Natural killer cell treated with Interleukin-12 subunit alpha and Interleukin-12 subunit beta and Interleukin-15 and Interleukin-18, amount 100 ng/mL, for 72 hours (primary cell): ENCODE results near the gene RFTN1. TPM values are rescaled to one million over a fixed set of nuclear protein-coding genes. Genes with fewer than 3 reads are reported as not detected.
A peak's percentile ranks its signal among the peaks of the same experiment; 100 is the strongest.

ENCODE experiments used
- ATAC-seq, 2 donors: fragments of 150-1000 bp; cut with Tn5 transposase in 1 of 2; sonication (Bioruptor Pico), chemical (Tn5 transposase) in 1 of 2; 2 replicates each; pipeline ENCODE4 v1.10.0; 2021
- DNase-seq: peaks from one replicate; pipeline ENCODE4 v3.0.0; 2022; ENCODE audit warnings: low spot score
- H3K27ac Mint-ChIP-seq, 2 donors: 1 replicate in 1 of 2; 2 replicates in 1 of 2; pipeline ENCODE4 v1.8.0; 2022; ENCODE audit warnings: mixed read lengths in 2 of 2, mild to moderate bottlenecking in 1 of 2, moderate library complexity in 1 of 2
- H3K27me3 Mint-ChIP-seq, 2 donors: 1 replicate in 1 of 2; 2 replicates in 1 of 2; pipeline ENCODE4 v1.8.0; 2022; ENCODE audit warnings: mixed read lengths in 2 of 2
- H3K36me3 Mint-ChIP-seq: one replicate; pipeline ENCODE4 v1.8.0; 2022; ENCODE audit warnings: mixed read lengths
- H3K4me1 Mint-ChIP-seq, 2 donors: 1 replicate in 1 of 2; 2 replicates in 1 of 2; pipeline ENCODE4 v1.8.0; 2022; ENCODE audit warnings: low read depth in 2 of 2, mixed read lengths in 2 of 2, mild to moderate bottlenecking in 1 of 2
- H3K4me3 Mint-ChIP-seq: one replicate; pipeline ENCODE4 v1.8.0; 2022; ENCODE audit warnings: mixed read lengths
- H3K9me3 Mint-ChIP-seq: 2 replicates; pipeline ENCODE4 v1.8.0; 2022; ENCODE audit warnings: mixed read lengths
- total RNA-seq, 2 donors: library from RNA; stranded (reverse); gene quantifications; one replicate each; pipeline ENCODE4 v1.2.3, GENCODE V29; 2022

Gene RFTN1
- total RNA-seq, 2 donors from 2014 or later = 194 to 201 TPM

DNA sequence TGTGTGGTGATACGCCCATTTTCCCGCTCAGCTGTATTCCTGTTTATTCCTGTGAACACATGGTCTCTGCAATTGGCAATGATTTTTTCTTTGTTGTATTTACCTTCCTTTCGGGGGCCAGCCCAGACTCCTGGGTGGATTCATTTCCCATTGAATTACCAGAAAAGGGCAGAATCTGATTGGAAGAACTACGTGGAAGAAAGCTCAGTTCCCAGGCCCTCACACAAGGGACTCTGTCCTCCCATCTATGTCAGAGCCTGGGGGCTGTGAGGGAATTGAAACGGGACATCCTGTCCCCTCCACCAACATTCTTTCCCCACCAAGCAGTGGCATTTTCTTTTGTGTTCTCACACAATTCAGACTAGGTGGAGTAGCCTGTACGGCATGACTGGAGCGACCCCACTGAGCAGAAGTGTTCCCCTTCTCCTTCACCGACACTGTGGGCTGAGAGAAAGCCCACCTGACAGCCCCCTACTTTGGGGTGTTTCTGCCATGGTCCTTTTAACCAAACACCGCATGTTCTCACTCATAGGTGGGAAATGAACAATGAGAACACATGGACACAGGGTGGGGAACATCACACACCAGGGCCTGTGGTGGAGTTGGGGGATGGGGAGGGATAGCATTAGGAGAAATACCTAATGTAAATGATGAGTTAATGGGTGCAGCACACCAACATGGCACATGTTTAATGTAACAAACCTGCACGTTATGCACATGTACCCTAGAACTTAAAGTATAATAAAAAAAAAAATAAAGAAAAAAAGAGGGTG lies 32.1 kb upstream of the RFTN1 start:
- Mint-ChIP-seq H3K27ac (peak overlapping the region; percentile 72 to 86), H3K4me3 (peak overlapping the region; percentile 64), H3K9me3 (no peaks in the 10 kb centered on the region), H3K27me3 (no peaks in the 10 kb centered on the region), H3K36me3 (peaks cover 4% of the 10 kb centered on the region), H3K4me1 (peaks cover 68 to 81% of the 10 kb centered on the region in 2 donors)
- ATAC-seq (peak; percentile 37 to 44), DNase-seq (no peak)

DNA sequence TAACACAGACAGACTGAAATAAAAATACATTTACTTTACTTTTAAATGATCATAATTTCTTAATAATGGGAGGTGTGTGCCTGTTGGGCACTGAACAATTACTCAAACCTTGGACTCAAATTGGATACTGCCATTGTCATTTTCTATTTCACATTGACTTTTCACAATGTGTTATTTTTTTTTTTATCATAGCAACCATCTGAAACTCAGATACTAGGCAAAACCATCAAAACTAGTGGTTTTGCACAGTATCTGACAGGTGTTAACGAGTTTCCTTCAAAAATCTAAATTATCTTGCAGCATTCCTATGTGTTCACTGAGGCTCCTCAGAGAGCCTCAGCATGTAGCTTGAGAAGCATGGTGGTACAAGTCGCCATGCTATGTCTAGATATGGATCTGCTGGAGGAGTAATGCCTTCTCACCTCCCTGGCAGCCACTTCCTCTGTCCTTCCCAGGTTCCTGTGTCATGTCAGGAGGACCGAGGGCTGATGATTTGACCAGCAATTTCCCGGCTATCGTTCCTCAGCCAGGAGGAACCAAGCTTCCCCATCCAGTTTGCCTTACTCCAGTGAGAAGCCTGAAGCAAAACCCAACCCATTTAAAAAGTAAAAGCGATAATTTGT lies 29.9 kb upstream of the RFTN1 start:
- peaks cover 4% of the 10 kb centered on the region for H3K36me3 Mint-ChIP-seq
- DNase-seq = no peak
- H3K9me3 Mint-ChIP-seq = no peaks in the 10 kb centered on the region
- ATAC-seq = no peak
- H3K27me3 Mint-ChIP-seq = no peaks in the 10 kb centered on the region
- peaks cover 64 to 77% of the 10 kb centered on the region in 2 donors for H3K4me1 Mint-ChIP-seq
- no peak overlapping the region for H3K27ac Mint-ChIP-seq
- peak overlapping the region; percentile 16 for H3K4me3 Mint-ChIP-seq

DNA sequence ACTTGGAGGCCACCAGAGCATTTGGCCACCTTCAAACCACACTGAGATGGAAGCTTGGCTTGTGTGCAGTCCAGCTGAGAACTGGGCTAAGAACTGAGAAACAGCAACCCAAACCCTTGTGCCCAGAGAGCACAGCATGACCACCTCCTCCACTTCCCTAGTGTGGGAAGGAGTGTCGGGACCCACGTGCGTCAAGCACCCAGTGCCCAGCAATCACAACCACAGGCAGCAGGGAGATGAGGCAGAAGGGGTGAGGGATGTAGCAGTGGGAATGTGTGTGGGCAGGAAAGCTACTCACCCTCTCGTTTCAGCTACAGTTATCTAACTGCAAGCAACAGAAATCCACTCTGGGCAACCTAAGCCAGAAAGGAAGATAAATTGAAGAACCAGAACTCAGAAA lies 25.0 kb upstream of the RFTN1 start:
- Mint-ChIP-seq H3K4me3 (peak overlapping the region; percentile 23), H3K9me3 (no peaks in the 10 kb centered on the region), H3K27me3 (peaks cover 0 to 6% of the 10 kb centered on the region in 2 donors), H3K27ac (peak overlapping the region in 1 of 2 donors; percentile 18), H3K36me3 (no peaks in the 10 kb centered on the region), H3K4me1 (peaks cover 29 to 35% of the 10 kb centered on the region in 2 donors)
- ATAC-seq = no peak
- DNase-seq = no peak

DNA sequence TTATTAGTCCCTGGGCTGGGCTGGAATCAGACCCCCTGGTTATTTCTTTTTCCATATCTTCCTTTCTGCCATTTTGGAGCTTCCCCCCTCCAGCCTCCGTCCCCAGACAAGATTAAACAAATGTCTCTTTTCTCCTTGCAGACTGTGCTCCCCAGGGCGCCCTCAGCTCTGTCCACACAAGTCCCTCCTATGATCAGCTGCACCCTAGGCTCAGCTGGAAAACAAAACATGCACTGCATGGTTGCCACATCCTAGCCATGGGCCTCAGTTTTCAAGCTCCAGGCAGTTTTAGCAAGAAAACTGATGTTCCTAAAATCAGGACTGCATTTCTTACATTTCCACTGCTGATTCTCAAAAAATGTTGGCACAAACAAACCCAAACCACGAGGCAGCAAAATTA lies 23.5 kb upstream of the RFTN1 start:
- H3K27me3 Mint-ChIP-seq = peaks cover 0 to 6% of the 10 kb centered on the region in 2 donors
- H3K9me3 Mint-ChIP-seq = no peaks in the 10 kb centered on the region
- no peak for ATAC-seq
- DNase-seq = no peak
- no peak overlapping the region for H3K4me3 Mint-ChIP-seq
- peaks cover 22 to 24% of the 10 kb centered on the region in 2 donors for H3K4me1 Mint-ChIP-seq
- no peak overlapping the region for H3K27ac Mint-ChIP-seq
- no peaks in the 10 kb centered on the region for H3K36me3 Mint-ChIP-seq

DNA sequence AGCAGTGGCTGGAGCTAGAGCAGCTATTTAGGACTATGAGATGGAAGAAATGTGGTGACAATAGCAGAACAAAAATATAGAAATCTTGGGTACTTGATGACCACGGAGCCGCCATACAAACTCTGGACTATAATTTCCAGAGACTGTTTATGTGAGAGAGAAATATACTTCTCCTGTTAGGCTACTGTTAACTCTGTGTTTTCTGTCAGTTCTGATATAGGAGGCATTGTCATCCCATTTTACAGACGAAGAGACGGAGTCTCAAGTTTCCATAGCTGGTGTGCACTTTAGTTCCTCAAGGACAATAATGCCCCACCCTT lies 22.8 kb upstream of the RFTN1 start:
- peaks cover 24 to 25% of the 10 kb centered on the region in 2 donors for H3K4me1 Mint-ChIP-seq
- DNase-seq = no peak
- peaks cover 0 to 9% of the 10 kb centered on the region in 2 donors for H3K27me3 Mint-ChIP-seq
- ATAC-seq = no peak
- H3K9me3 Mint-ChIP-seq = no peaks in the 10 kb centered on the region
- H3K27ac Mint-ChIP-seq = peak overlapping the region in 1 of 2 donors; percentile 56
- H3K4me3 Mint-ChIP-seq = no peak overlapping the region
- no peaks in the 10 kb centered on the region for H3K36me3 Mint-ChIP-seq

DNA sequence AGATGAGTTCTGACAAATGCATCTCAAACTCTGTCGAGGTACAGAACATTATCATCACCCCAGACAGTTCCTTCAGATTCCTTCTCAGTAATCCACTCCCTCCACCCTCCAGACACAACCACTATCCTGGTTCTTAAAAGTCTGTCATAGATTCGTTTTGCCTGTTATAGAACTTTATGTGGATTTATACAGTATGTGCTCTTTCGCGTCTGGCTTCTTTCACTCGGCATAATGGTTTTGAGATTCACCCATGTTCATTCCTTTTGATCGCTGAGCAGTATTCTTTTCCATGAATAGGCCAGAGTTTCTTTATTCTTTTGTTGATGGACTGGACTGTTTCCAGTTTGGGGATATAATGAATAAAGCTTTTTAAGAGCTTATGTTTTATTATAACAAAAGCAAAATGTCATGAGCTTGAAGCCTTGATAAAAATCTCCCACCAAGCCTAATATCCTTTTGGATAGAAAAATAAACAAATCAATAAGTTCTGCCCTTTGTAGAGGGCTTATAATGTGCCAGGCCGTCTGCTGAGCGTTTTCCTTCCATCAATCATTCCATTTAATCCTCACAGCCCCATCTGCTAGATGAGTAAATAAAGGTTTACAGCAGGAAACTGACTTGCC lies 21.3 kb upstream of the RFTN1 start:
- Mint-ChIP-seq H3K27me3 (peaks cover 0 to 12% of the 10 kb centered on the region in 2 donors), H3K27ac (no peak overlapping the region), H3K9me3 (no peaks in the 10 kb centered on the region), H3K4me3 (no peak overlapping the region), H3K4me1 (peaks cover 10 to 21% of the 10 kb centered on the region in 2 donors), H3K36me3 (no peaks in the 10 kb centered on the region)
- ATAC-seq = no peak
- DNase-seq = no peak

DNA sequence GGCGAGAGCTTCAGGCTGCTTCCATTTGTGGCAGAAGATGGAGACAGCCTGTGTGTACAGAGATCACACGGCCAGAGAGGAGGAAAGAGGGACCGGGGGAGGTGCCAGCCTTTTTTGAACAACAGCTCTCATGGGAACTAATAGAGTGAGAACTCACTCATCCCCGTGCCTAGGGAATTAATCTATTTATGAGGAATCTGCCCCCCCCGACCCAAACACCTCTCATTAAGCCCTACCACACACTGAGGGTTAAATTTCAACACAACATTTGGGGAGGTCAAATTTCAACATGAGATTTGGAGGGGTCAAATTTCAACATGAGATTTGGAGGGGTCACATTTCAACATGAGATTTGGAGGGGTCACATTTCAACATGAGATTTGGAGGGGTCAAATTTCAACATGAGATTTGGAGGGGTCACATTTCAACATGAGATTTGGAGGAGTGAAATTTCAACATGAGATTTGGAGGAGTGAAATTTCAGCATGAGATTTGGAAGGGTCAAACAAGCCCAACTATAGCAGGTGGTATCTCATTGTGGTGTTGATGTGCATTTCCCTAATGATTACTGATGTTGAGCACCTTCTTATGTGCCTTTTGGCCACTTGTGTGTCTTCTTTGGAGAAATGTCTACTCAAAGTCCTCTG lies 20.6 kb upstream of the RFTN1 start:
- Mint-ChIP-seq H3K27ac (peak overlapping the region in 1 of 2 donors; percentile 33), H3K4me1 (peaks cover 15 to 26% of the 10 kb centered on the region in 2 donors), H3K4me3 (no peak overlapping the region), H3K27me3 (peaks cover 0 to 12% of the 10 kb centered on the region in 2 donors), H3K36me3 (no peaks in the 10 kb centered on the region), H3K9me3 (no peaks in the 10 kb centered on the region)
- DNase-seq (no peak), ATAC-seq (no peak)

DNA sequence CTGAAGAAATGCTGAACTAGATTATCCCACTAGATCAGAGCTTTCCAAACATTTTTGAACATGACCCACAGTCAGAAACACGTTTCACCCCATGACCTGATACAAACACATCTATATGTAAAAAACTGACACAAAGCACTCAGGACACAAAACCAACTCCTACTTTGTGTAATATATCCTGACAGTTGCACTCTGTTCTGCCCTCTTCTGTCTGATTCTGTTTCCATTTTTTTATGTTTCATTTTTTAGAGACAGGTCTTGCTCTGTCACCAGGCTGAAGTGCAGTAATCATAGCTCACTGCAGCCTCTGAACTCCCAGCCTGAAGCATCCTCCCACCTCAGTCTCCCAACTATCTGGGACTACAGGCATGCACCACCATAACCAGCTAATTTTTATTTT lies 15.8 kb upstream of the RFTN1 start:
- Mint-ChIP-seq H3K4me1 (peaks cover 25 to 32% of the 10 kb centered on the region in 2 donors), H3K4me3 (no peak overlapping the region), H3K9me3 (peaks cover 9% of the 10 kb centered on the region), H3K27ac (peak overlapping the region in 1 of 2 donors; percentile 13), H3K36me3 (peaks cover 9% of the 10 kb centered on the region), H3K27me3 (peaks cover 0 to 6% of the 10 kb centered on the region in 2 donors)
- DNase-seq (no peak), ATAC-seq (no peak)

DNA sequence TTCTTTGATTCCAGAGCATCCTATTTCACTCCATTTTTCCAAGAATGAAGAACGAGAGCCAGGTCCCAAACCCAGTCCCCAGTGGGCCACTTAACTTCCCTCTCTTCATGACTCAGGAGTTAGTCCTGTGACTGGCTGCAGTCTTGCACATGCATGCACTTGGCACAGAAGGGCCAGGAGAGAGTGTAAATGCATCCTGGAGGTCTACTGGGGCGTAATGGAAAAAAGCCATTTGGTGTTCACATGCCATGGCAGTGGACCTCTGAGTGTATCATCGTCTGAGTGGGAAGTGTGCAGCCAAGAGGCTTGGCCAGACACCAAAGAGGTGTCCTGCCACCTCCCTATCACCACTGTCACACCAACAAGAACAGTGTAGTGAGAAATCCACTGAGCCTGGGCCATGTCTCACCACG lies 15.1 kb upstream of the RFTN1 start:
- Mint-ChIP-seq H3K4me1 (peaks cover 25 to 38% of the 10 kb centered on the region in 2 donors), H3K27me3 (peaks cover 0 to 6% of the 10 kb centered on the region in 2 donors), H3K9me3 (peaks cover 9% of the 10 kb centered on the region), H3K4me3 (no peak overlapping the region), H3K27ac (peak overlapping the region in 1 of 2 donors; percentile 65), H3K36me3 (peaks cover 10% of the 10 kb centered on the region)
- peak in 1 of 2 donors; percentile 41 for ATAC-seq
- DNase-seq = no peak

DNA sequence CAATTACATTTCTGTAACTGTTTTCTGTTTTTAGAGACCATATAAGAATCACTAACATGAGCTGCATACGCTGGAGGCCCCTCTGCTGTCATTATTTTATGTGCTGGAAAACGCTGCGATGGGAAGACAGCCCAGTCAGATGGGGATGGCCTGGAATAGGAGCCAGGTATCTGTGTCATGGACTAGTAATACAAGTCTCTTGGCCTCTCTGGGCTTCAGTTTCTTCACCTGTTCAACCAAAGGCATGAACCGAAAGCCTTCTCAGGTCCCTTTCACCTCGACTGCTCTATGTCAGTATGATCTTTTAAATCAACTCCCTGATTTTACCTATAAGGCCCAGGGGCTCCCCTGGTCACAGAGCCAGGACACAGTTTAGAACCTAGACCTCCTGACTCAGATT lies 14.6 kb upstream of the RFTN1 start:
- peaks cover 29 to 41% of the 10 kb centered on the region in 2 donors for H3K4me1 Mint-ChIP-seq
- no peak overlapping the region for H3K4me3 Mint-ChIP-seq
- peak overlapping the region in 1 of 2 donors; percentile 65 for H3K27ac Mint-ChIP-seq
- ATAC-seq (no peak), DNase-seq (no peak)
- peaks cover 0 to 6% of the 10 kb centered on the region in 2 donors for H3K27me3 Mint-ChIP-seq
- peaks cover 12% of the 10 kb centered on the region for H3K36me3 Mint-ChIP-seq
- peaks cover 9% of the 10 kb centered on the region for H3K9me3 Mint-ChIP-seq

DNA sequence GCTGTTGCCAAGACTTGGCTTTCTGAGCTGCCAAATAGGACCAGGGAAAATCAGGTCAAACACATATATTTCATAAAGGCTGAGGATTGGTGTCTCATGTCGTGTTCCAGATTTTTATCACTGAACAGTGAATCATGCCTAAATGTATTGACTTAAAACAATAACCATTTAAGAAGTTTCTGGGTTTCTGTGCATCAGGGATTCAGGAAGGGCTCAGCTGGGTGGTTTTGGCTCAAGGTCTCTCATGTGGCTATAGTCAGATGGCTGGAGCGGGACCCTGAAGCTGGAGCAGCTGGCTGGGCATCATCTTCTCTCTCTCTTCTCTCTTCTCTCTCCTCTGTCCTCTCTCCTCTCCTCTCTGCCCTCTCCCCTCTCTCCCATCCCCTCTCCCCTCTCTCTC lies 10.7 kb upstream of the RFTN1 start:
- DNase-seq (no peak), ATAC-seq (no peak)
- H3K27ac Mint-ChIP-seq = peak overlapping the region; percentile 29 to 90
- no peaks in the 10 kb centered on the region for H3K27me3 Mint-ChIP-seq
- peaks cover 61 to 64% of the 10 kb centered on the region in 2 donors for H3K4me1 Mint-ChIP-seq
- peaks cover 31% of the 10 kb centered on the region for H3K36me3 Mint-ChIP-seq
- peaks cover 13% of the 10 kb centered on the region for H3K9me3 Mint-ChIP-seq
- no peak overlapping the region for H3K4me3 Mint-ChIP-seq

DNA sequence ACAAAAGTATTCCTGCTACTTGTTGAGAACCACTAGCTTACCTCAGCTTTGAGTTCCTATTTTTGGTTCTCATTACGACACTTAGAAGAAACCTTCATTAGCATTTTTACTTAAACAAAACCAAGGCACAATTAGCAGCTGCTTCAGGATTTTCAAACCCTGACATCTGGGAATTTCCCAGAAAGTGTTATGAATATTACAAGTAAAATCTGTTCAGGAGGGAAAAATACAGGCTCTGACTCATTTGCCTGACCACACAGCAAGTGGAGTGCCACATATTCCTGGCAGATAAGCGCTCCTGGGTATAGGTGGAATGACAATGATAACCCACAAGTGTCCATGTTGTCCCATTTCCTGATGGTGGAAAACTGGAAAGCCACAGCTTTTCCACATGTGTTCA lies 10.3 kb upstream of the RFTN1 start:
- no peak for ATAC-seq
- no peaks in the 10 kb centered on the region for H3K27me3 Mint-ChIP-seq
- peaks cover 15% of the 10 kb centered on the region for H3K9me3 Mint-ChIP-seq
- peaks cover 63 to 66% of the 10 kb centered on the region in 2 donors for H3K4me1 Mint-ChIP-seq
- DNase-seq = no peak
- peak overlapping the region; percentile 90 for H3K27ac Mint-ChIP-seq
- peaks cover 33% of the 10 kb centered on the region for H3K36me3 Mint-ChIP-seq
- peak overlapping the region; percentile 31 for H3K4me3 Mint-ChIP-seq

DNA sequence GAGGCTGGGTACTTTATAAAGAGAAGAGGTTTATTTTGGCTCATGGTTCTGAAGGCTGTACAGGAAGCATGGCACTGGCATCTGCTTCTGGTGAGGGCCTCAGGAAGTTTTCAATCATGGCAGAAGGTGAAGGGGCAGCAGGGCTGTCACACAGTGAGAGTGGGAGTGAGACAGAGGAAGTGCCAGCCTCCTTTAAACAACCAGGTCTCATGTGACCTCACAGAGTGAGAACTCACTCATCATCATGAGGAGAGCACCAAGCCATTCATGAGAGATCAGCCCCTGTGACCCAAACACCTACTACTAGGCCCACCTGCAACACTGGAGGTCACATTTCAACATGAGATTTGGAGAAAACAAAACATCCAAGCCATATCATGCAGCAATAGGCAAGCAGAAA lies 9.3 kb upstream of the RFTN1 start:
- H3K36me3 Mint-ChIP-seq = peaks cover 37% of the 10 kb centered on the region
- DNase-seq (no peak), ATAC-seq (peak; percentile 43 to 58)
- no peaks in the 10 kb centered on the region for H3K27me3 Mint-ChIP-seq
- peaks cover 68 to 70% of the 10 kb centered on the region in 2 donors for H3K4me1 Mint-ChIP-seq
- peak overlapping the region; percentile 90 for H3K27ac Mint-ChIP-seq
- H3K4me3 Mint-ChIP-seq = peak overlapping the region; percentile 69
- peaks cover 20% of the 10 kb centered on the region for H3K9me3 Mint-ChIP-seq
